Measurements from ENCODE around the gene LMBRD2.
"Not testable (repeated sequence)": the region's sequence is repeated elsewhere in the genome, so short reads cannot be mapped to it uniquely, and the experiment has no call there.

- not testable (repeated sequence) for TF ChIP-seq CTCF (IDR thresholded peaks at IDR 0.05; ENCODE audit: borderline replicate concordance, extremely low read depth, low read length, poor library complexity, severe bottlenecking); EZH2 (IDR thresholded peaks at IDR 0.05; ENCODE audit: borderline replicate concordance, low read depth, low read length, severe bottlenecking)
Observed at GRCh38 chr5:36198783-36199182, 47.1 kb upstream of the LMBRD2 start.

Data from DND-41 (cell line).